OCI-LY7 (cell line): ENCODE results near the gene CCR8. TPM values are rescaled to one million over a fixed set of nuclear protein-coding genes. Genes with fewer than 3 reads are reported as not detected.

Source experiments
- Bru-seq: library from RNA; stranded (reverse); fragments of 400-500 nt; gene quantifications from one replicate; lab custom pipeline; 2021; lab: Mats Ljungman, UMichigan
- BruChase-seq, 2 experiments: library from RNA; stranded (reverse); fragments of 400-500 nt; gene quantifications; one replicate each; lab custom pipeline; 2021; lab: Mats Ljungman, UMichigan
- BruUV-seq: library from RNA; stranded (reverse); fragments of 400-500 nt; replicated peaks from 2 replicates; lab custom pipeline; 2021; lab: Mats Ljungman, UMichigan
- CTCF ChIA-PET: fragments of 300-600 bp; sonication (Branson Sonifier 250); formaldehyde crosslinking; loops from one replicate; lab custom pipeline; 2022; ENCODE audit warnings: antibody characterized with exemption; ENCODE audit not compliant: unreplicated experiment; lab: Charles Lee
- POLR2A ChIA-PET: fragments of 300-600 bp; sonication (Branson Sonifier 250); formaldehyde crosslinking; loops from one replicate; lab custom pipeline; 2022; ENCODE audit warnings: antibody characterized with exemption; lab: Charles Lee
- DNase-seq: peaks from one replicate; pipeline ENCODE4 v3.0.0-alpha.2; 2015; ENCODE audit warnings: low spot score
- H2AFZ ChIP-seq: fragments of 200-600 bp; sonication (generic), shearing (Covaris generic); 2 replicates; pipeline ENCODE4 v1.6.1; 2014; ENCODE audit warnings: mild to moderate bottlenecking, antibody characterized with exemption, low read length, moderate library complexity
- H3K27ac ChIP-seq: fragments of 200-600 bp; sonication (generic); 2 replicates; pipeline ENCODE4 v1.5.1; 2014; ENCODE audit warnings: mixed run types, low read depth, mild to moderate bottlenecking, moderate library complexity, low read length, inconsistent platforms; ENCODE audit not compliant: poor library complexity, severe bottlenecking
- H3K36me3 ChIP-seq: fragments of 200-600 bp; sonication (generic); 2 replicates; pipeline ENCODE4 v1.6.1; 2014; ENCODE audit warnings: mild to moderate bottlenecking, antibody characterized with exemption, low read length, moderate library complexity, mixed read lengths; ENCODE audit not compliant: insufficient read depth
- H3K4me1 ChIP-seq: fragments of 200-600 bp; sonication (generic); 2 replicates; pipeline ENCODE4 v1.5.1; 2014; ENCODE audit warnings: mild to moderate bottlenecking, low read length; ENCODE audit not compliant: insufficient read depth, poor library complexity, severe bottlenecking
- H3K4me2 ChIP-seq: fragments of 200-600 bp; sonication (generic); 2 replicates; pipeline ENCODE4 v1.6.1; 2014; ENCODE audit warnings: mild to moderate bottlenecking, low read length
- H3K4me3 ChIP-seq: fragments of 200-600 bp; sonication (generic); 2 replicates; pipeline ENCODE4 v1.5.1; 2014; ENCODE audit warnings: mild to moderate bottlenecking, low read depth, low read length; ENCODE audit not compliant: poor library complexity, severe bottlenecking
- H3K79me2 ChIP-seq: fragments of 200-600 bp; sonication (generic); 2 replicates; pipeline ENCODE4 v1.6.1; 2016; ENCODE audit warnings: low read depth, mild to moderate bottlenecking, low read length, moderate library complexity, mixed read lengths; ENCODE audit not compliant: insufficient read depth
- H3K9me2 ChIP-seq: fragments of 200-600 bp; sonication (generic); 2 replicates; pipeline ENCODE4 v1.6.1; 2016; ENCODE audit warnings: mild to moderate bottlenecking, low read length, mixed read lengths; ENCODE audit not compliant: insufficient read depth
- H3K9me3 ChIP-seq: fragments of 200-600 bp; sonication (generic); 2 replicates; pipeline ENCODE4 v1.6.1; 2014; ENCODE audit warnings: mild to moderate bottlenecking, mixed run types, low read length, mixed read lengths
- H4K20me1 ChIP-seq: fragments of 200-600 bp; sonication (generic); 2 replicates; pipeline ENCODE4 v1.6.1; 2014; ENCODE audit warnings: mild to moderate bottlenecking, antibody characterized with exemption, low read length, moderate library complexity, mixed read lengths; ENCODE audit not compliant: insufficient read depth
- CTCF ChIP-seq: fragments of 200-600 bp; sonication (generic); conservative IDR thresholded peaks from 2 replicates; pipeline ENCODE4 v1.5.1; 2014; ENCODE audit warnings: mild to moderate bottlenecking, antibody characterized with exemption, low read length, moderate library complexity, mixed read lengths
- EZH2phosphoT487 ChIP-seq: fragments of 200-600 bp; sonication (generic); IDR thresholded peaks from 2 replicates; pipeline ENCODE4 v1.6.1; 2018; ENCODE audit warnings: low read depth, borderline replicate concordance, mild to moderate bottlenecking, mixed run types, antibody characterized with exemption, low read length, moderate library complexity, mixed read lengths
- intact Hi-C: fragments of 100-400 bp; cut with micrococcal nuclease; formaldehyde crosslinking; loops from one replicate; pipeline ENCODE4 v1.10.0; 2022; ENCODE audit not compliant: unreplicated experiment
- long read RNA-seq: library from polyadenylated mRNA; stranded (forward); transcript quantifications from one replicate; pipeline ENCODE4 v2.0.0, GENCODE V29; 2022
- total RNA-seq, 2 experiments: library from RNA; depleted of rRNA in 1 of 2; stranded (reverse); fragments of >200 nt in 1 of 2; shearing (Covaris generic) in 1 of 2; gene quantifications; 2 replicates each; pipeline ENCODE4 v1.2.3, GENCODE V29; 2014 to 2022

The CCR8 gene
- total RNA-seq (2014; rRNA removed; shearing (Covaris generic)) (not detected in 2 replicates), total RNA-seq (2022) (not detected in 2 replicates), Bru-seq, nascent RNA (not detected), BruChase-seq, experiment 1, labeled RNA remaining after a 6-hour chase (not detected), BruChase-seq, experiment 2, labeled RNA remaining after a 2-hour chase (not detected)
- long read RNA-seq = 0 reads

GRCh38 chr3:39329493-39329892 lies at the start of gene CCR8:
TSS of gene CCR8 (plus strand) at chr3:39329709. CDS start at chr3:39332332, 2,623 bp downstream.
- DNase-seq = no peak
- ChIA-PET POLR2A (interaction anchor here (0.6 kb wide), 2 partner anchors 11 to 581 kb away, joined by 3 read pairs; no protein-coding TSS in a partner anchor), CTCF (no interaction called here)
- Histone ChIP-seq H3K36me3 (no peaks in the 10 kb centered on the region), H3K4me2 (no peak within 1 kb of the TSS), H2AFZ (no peak within 1 kb of the TSS), H3K4me1 (no peaks in the 10 kb centered on the region), H4K20me1 (no peaks in the 10 kb centered on the region), H3K4me3 (no peak within 1 kb of the TSS), H3K9me3 (no peaks in the 10 kb centered on the region), H3K27ac (no peak within 1 kb of the TSS), H3K9me2 (no peaks in the 10 kb centered on the region), H3K79me2 (no peaks in the 10 kb centered on the region)
- TF ChIP-seq CTCF (no peak), EZH2phosphoT487 (no peak)
- no TSS peak for BruUV-seq
- intact Hi-C loops = no loop called here

GRCh38 chr3:39279745-39280517 lies 49.6 kb upstream of the CCR8 start, which contains the start of gene CX3CR1:
TSS of gene CX3CR1 (minus strand) at chr3:39280036. CDS start at chr3:39266509, 13,527 bp downstream.
- Histone ChIP-seq H3K4me1 (peaks cover 30% of the 10 kb centered on the region), H3K9me2 (no peaks in the 10 kb centered on the region), H3K4me2 (no peak within 1 kb of the TSS; the same call in 1 of the 2 replicates), H3K9me3 (no peaks in the 10 kb centered on the region), H3K36me3 (no peaks in the 10 kb centered on the region), H3K79me2 (no peaks in the 10 kb centered on the region), H3K27ac (no peak within 1 kb of the TSS), H2AFZ (0 out of 2 replicates have a peak within 1 kb of the TSS, but pooled peaks have one; percentile 28), H3K4me3 (no peak within 1 kb of the TSS), H4K20me1 (no peaks in the 10 kb centered on the region)
- CTCF ChIA-PET = interaction anchor here (0.9 to 1.3 kb wide), 3 partner anchors 8 to 90 kb away, joined by 3 to 5 read pairs (median 3); partner anchors contain the start of gene XIRP1
- intact Hi-C loops = no loop called here
- POLR2A ChIA-PET = interaction anchor here (0.6 to 2.1 kb wide), 9 partner anchors 18 to 259 kb away, joined by 3 to 7 read pairs (median 4); no protein-coding TSS in a partner anchor
- no TSS peak for BruUV-seq
- DNase-seq = no peak
- no peak for TF ChIP-seq CTCF
- no peak for TF ChIP-seq EZH2phosphoT487
